GM12875 (cell line): ENCODE measurements around the gene GCNT3.

Source experiments
- H3K4me3 ChIP-seq: one replicate; pipeline ENCODE4 v1.5.1; 2011; ENCODE audit warnings: low read depth, low read length, control low read depth
- CTCF ChIP-seq: IDR thresholded peaks from 2 replicates; pipeline ENCODE4 v1.5.1; 2011; ENCODE audit warnings: low read depth, mild to moderate bottlenecking, control low read depth, inconsistent platforms, low read length, moderate library complexity, borderline replicate concordance; ENCODE audit not compliant: insufficient read depth

The GCNT3 gene

GRCh38 chr15:59571606-59572005 is 40.0 kb upstream of the GCNT3 start:
- TF ChIP-seq CTCF = no peak
- no peak overlapping the region for H3K4me3 ChIP-seq

- TF ChIP-seq CTCF = no peak
- H3K4me3 ChIP-seq = no peak overlapping the region
Measured at GRCh38 chr15:59583088-59583487, 28.5 kb upstream of the GCNT3 start.

GRCh38 chr15:59587085-59587826 is 24.3 kb upstream of the GCNT3 start:
- TF ChIP-seq CTCF = no peak
- H3K4me3 ChIP-seq = no peak overlapping the region

- H3K4me3 ChIP-seq = no peak overlapping the region
Measured at GRCh38 chr15:59590027-59590426, 21.6 kb upstream of the GCNT3 start.

GRCh38 chr15:59591356-59591755 is 20.2 kb upstream of the GCNT3 start:
- H3K4me3 ChIP-seq = no peak overlapping the region
- no peak for TF ChIP-seq CTCF

More at GRCh38 chr15:59590027-59590426, 21.6 kb upstream of the GCNT3 start:
- TF ChIP-seq CTCF = no peak

GRCh38 chr15:59594493-59594942 is 17.1 kb upstream of the GCNT3 start:
- no peak for TF ChIP-seq CTCF
- H3K4me3 ChIP-seq = no peak overlapping the region

GRCh38 chr15:59594991-59595390 is 16.6 kb upstream of the GCNT3 start:
- no peak for TF ChIP-seq CTCF
- no peak overlapping the region for H3K4me3 ChIP-seq
